HCT116 (cell line): ENCODE measurements around the gene MICAL3.

Experiments
- EGR1 ChIP-seq: IDR thresholded peaks from 2 replicates; pipeline ENCODE4 v1.6.1; 2012; ENCODE audit warnings: low read depth
- ELF1 ChIP-seq: IDR thresholded peaks from 2 replicates; pipeline ENCODE4 v1.6.1; 2012; ENCODE audit warnings: low read depth, borderline replicate concordance
- EZH2 ChIP-seq: fragments of 200-600 bp; sonication (generic); IDR thresholded peaks from 2 replicates; pipeline ENCODE4 v1.6.1; 2017; ENCODE audit warnings: antibody characterized with exemption, mixed run types
- FOSL1 ChIP-seq: IDR thresholded peaks from 2 replicates; pipeline ENCODE4 v1.6.1; 2012; ENCODE audit warnings: low read depth
- POLR2A ChIP-seq: IDR thresholded peaks from 2 replicates; pipeline ENCODE4 v1.7.0; 2011; ENCODE audit warnings: borderline replicate concordance; ENCODE audit not compliant: insufficient read depth, insufficient read length; ENCODE audit errors: extremely low read depth
- POLR2AphosphoS5 ChIP-seq: IDR thresholded peaks from 2 replicates; pipeline ENCODE4 v1.6.1; 2011; ENCODE audit warnings: mild to moderate bottlenecking, low read depth, low read length, moderate library complexity
- SIN3A ChIP-seq: IDR thresholded peaks from 2 replicates; pipeline ENCODE4 v1.6.1; 2012; ENCODE audit warnings: low read depth
- SP1 ChIP-seq: IDR thresholded peaks from 2 replicates; pipeline ENCODE4 v1.6.1; 2012; ENCODE audit warnings: low read depth
- TCF7L2 ChIP-seq: IDR thresholded peaks from 2 replicates; pipeline ENCODE4 v1.7.0; 2011; ENCODE audit warnings: borderline replicate concordance, inconsistent platforms; ENCODE audit not compliant: insufficient read depth, insufficient read length; ENCODE audit errors: extremely low read depth
- ZFX ChIP-seq: fragments of 450-650 bp; IDR thresholded peaks from 2 replicates; pipeline ENCODE4 v1.6.1; 2017
- ZNF274 ChIP-seq: fragments of 200-500 bp; sonication (Bioruptor generic); IDR thresholded peaks from 2 replicates; pipeline ENCODE4 v1.6.1; 2014; ENCODE audit warnings: mild to moderate bottlenecking, low read depth, low read length, inconsistent platforms
- TF ChIP-seq, protein P1 (sequence below), 3 experiments: fragments of 200-600 bp in 1 of 3; sonication (generic) in 1 of 3; IDR thresholded peaks in 2 of 3; conservative IDR thresholded peaks in 1 of 3; 2 replicates each; pipeline ENCODE4 v1.5.1; 2012 to 2017; ENCODE audit warnings: low read depth in 2 of 3, low read length in 2 of 3, antibody characterized with exemption in 1 of 3, borderline replicate concordance in 1 of 3, control low read depth in 1 of 3, mild to moderate bottlenecking in 1 of 3, mixed read lengths in 1 of 3, mixed run types in 1 of 3, moderate library complexity in 1 of 3; ENCODE audit not compliant: insufficient read depth in 1 of 3
- TF ChIP-seq, protein P2 (sequence below): IDR thresholded peaks from 2 replicates; pipeline ENCODE4 v1.6.1; 2012; ENCODE audit warnings: low read depth
- TF ChIP-seq, protein P3 (sequence below): IDR thresholded peaks from 2 replicates; pipeline ENCODE4 v1.6.1; 2012

DNA sequence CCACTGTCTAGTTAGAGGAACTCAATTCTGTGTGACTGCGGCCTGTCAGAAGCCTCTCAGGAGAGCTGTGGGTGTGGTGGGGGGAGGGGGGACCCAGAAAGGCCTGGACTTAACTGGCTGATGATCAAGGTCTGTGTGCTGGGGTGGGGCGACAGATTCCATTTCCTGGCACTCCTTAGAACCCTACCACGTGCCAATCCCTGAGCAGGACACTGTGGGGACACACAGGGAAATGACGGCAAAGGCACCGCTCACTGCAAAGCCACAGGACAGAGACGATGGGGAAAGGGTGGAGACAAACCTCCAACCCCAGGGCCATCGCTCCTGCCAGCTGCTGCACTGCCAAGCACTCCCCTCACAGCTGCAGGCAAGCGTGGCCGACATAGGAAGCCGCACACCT, 191.7 kb downstream of the MICAL3 start:
- TF ChIP-seq, protein P1, sequence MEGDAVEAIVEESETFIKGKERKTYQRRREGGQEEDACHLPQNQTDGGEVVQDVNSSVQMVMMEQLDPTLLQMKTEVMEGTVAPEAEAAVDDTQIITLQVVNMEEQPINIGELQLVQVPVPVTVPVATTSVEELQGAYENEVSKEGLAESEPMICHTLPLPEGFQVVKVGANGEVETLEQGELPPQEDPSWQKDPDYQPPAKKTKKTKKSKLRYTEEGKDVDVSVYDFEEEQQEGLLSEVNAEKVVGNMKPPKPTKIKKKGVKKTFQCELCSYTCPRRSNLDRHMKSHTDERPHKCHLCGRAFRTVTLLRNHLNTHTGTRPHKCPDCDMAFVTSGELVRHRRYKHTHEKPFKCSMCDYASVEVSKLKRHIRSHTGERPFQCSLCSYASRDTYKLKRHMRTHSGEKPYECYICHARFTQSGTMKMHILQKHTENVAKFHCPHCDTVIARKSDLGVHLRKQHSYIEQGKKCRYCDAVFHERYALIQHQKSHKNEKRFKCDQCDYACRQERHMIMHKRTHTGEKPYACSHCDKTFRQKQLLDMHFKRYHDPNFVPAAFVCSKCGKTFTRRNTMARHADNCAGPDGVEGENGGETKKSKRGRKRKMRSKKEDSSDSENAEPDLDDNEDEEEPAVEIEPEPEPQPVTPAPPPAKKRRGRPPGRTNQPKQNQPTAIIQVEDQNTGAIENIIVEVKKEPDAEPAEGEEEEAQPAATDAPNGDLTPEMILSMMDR (IDR thresholded peaks at IDR 0.05 in 2 of 3, conservative IDR thresholded peaks at IDR 0.05 in 1 of 3; ENCODE audit: borderline replicate concordance in 1 of 3, insufficient read depth in 1 of 3, low read depth in 2 of 3, low read length in 2 of 3): no peak
- no peak for TF ChIP-seq TCF7L2
- no peak for TF ChIP-seq EZH2
- TF ChIP-seq, protein P2, sequence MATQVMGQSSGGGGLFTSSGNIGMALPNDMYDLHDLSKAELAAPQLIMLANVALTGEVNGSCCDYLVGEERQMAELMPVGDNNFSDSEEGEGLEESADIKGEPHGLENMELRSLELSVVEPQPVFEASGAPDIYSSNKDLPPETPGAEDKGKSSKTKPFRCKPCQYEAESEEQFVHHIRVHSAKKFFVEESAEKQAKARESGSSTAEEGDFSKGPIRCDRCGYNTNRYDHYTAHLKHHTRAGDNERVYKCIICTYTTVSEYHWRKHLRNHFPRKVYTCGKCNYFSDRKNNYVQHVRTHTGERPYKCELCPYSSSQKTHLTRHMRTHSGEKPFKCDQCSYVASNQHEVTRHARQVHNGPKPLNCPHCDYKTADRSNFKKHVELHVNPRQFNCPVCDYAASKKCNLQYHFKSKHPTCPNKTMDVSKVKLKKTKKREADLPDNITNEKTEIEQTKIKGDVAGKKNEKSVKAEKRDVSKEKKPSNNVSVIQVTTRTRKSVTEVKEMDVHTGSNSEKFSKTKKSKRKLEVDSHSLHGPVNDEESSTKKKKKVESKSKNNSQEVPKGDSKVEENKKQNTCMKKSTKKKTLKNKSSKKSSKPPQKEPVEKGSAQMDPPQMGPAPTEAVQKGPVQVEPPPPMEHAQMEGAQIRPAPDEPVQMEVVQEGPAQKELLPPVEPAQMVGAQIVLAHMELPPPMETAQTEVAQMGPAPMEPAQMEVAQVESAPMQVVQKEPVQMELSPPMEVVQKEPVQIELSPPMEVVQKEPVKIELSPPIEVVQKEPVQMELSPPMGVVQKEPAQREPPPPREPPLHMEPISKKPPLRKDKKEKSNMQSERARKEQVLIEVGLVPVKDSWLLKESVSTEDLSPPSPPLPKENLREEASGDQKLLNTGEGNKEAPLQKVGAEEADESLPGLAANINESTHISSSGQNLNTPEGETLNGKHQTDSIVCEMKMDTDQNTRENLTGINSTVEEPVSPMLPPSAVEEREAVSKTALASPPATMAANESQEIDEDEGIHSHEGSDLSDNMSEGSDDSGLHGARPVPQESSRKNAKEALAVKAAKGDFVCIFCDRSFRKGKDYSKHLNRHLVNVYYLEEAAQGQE: no peak
- TF ChIP-seq POLR2AphosphoS5: no peak
- TF ChIP-seq SP1: no peak
- TF ChIP-seq ZFX: no peak
- TF ChIP-seq, protein P3, sequence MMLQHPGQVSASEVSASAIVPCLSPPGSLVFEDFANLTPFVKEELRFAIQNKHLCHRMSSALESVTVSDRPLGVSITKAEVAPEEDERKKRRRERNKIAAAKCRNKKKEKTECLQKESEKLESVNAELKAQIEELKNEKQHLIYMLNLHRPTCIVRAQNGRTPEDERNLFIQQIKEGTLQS: no peak
- TF ChIP-seq ELF1: no peak
- TF ChIP-seq POLR2A: no peak
- TF ChIP-seq EGR1: no peak
- no peak for TF ChIP-seq SIN3A
- no peak for TF ChIP-seq FOSL1
- no peak for TF ChIP-seq ZNF274
